Right lobe of liver (tissue), 6 donors: ENCODE data around the gene GPC6. TPM values are rescaled to one million over a fixed set of nuclear protein-coding genes. Genes with fewer than 3 reads are reported as not detected.

ENCODE experiments used
- ATAC-seq, 4 donors: fragments of 200-7000 bp; cut with Tn5 transposase; one replicate each; pipeline ENCODE4 v1.9.1; 2020; ENCODE audit warnings: mild to moderate bottlenecking in 4 of 4, moderate library complexity in 4 of 4
- DNase-seq, 3 donors: peaks; one replicate each; pipeline ENCODE4 v3.0.0-alpha.2; 2020
- H3K27ac ChIP-seq, 3 donors: fragments of 200-600 bp; one replicate each; pipeline ENCODE4 v1.8.0; 2022
- H3K27me3 ChIP-seq, 2 donors: fragments of 200-600 bp; one replicate each; pipeline ENCODE4 v1.8.0; 2022
- H3K36me3 ChIP-seq, 4 donors: fragments of 200-600 bp; sonication (generic) in 1 of 4; one replicate each; pipeline versions ENCODE4 v1.5.1 to v1.8.0; 2017 to 2022; ENCODE audit warnings: control low read depth in 1 of 4
- H3K4me1 ChIP-seq, 4 donors: fragments of 200-600 bp; sonication (generic) in 1 of 4; one replicate each; pipeline versions ENCODE4 v1.5.1 to v1.8.0; 2017 to 2022; ENCODE audit warnings: control low read depth in 1 of 4
- H3K4me3 ChIP-seq, 3 donors: fragments of 200-600 bp; one replicate each; pipeline ENCODE4 v1.8.0; 2022
- H3K9me3 ChIP-seq, 4 donors: fragments of 200-600 bp; sonication (generic) in 1 of 4; one replicate each; pipeline versions ENCODE4 v1.5.1 to v1.8.0; 2017 to 2022; ENCODE audit warnings: control low read depth in 1 of 4
- CTCF ChIP-seq, 4 donors: fragments of 200-600 bp in 3 of 4; fragments of 450-650 bp in 1 of 4; IDR thresholded peaks; one replicate each; pipeline versions ENCODE4 v1.5.1 to v1.8.0; 2016 to 2022; ENCODE audit warnings: antibody characterized with exemption in 4 of 4, mild to moderate bottlenecking in 2 of 4
- POLR2A ChIP-seq: fragments of 450-650 bp; IDR thresholded peaks from one replicate; pipeline ENCODE4 v1.6.1; 2017; ENCODE audit warnings: antibody characterized with exemption, mild to moderate bottlenecking
- WGBS: methylation state at CpG from one replicate; pipeline ENCODE4 v1.1.6; 2018; ENCODE audit warnings: low coverage, low lambda C conversion rate; ENCODE audit not compliant: insufficient coverage; ENCODE audit errors: missing lambda C conversion rate; 5-methylcytosine and 5-hydroxymethylcytosine counted together
- intact Hi-C, 2 donors: fragments of 100-400 bp; cut with DNase I; formaldehyde crosslinking; loops; one replicate each; pipeline versions ENCODE4 v1.11.2 to v1.14.1; 2022
- total RNA-seq, 6 experiments: library from RNA; depleted of rRNA in 2 of 6; stranded (reverse); fragments of >200 nt in 2 of 6; fragmentation: NEBNext Ultra II Directional in 3 of 6; extraction: Animal tissue kit (Norgen Biotek cat#: 25700) in 3 of 6; gene quantifications; one replicate each; pipeline versions ENCODE4 v1.1.0 to v1.2.4, GENCODE V29; 2016 to 2023
- donor health status: DM: no; HTN: yes; CAD: no.
- donor health status: DM: no; HTN: no; CAD: no.
- donor health status: DM: no; HTN: no; CAD: no.
- donor health status: DM: no; HTN: yes; CAD: no.
- donor health status: DM: no; HTN: yes; CAD: no.

The GPC6 gene
- total RNA-seq, 6 experiments from 2014 or later = 18.6 to 30.1 (median 20.2) TPM

GRCh38 chr13:94163535-94163934 lies 936.9 kb downstream of the GPC6 start:
- TF ChIP-seq POLR2A = no peak
- no peak for TF ChIP-seq CTCF (IDR thresholded peaks at IDR 0.05)
- no peaks in the 10 kb centered on the region for H3K27me3 ChIP-seq
- ATAC-seq = no peak
- no peak for DNase-seq
- H3K4me1 ChIP-seq = peaks cover 0 to 6% (median 3%) of the 10 kb centered on the region in 4 donors
- no peaks in the 10 kb centered on the region for H3K9me3 ChIP-seq
- WGBS = 93% methylated on average over 1 of the region's 1 CpG
- no peak overlapping the region for H3K4me3 ChIP-seq
- no peak overlapping the region for H3K27ac ChIP-seq
- intact Hi-C loops = no loop called here
- no peaks in the 10 kb centered on the region for H3K36me3 ChIP-seq

- no peaks in the 10 kb centered on the region for H3K27me3 ChIP-seq
- no peaks in the 10 kb centered on the region for H3K36me3 ChIP-seq
- peak; percentile 67 to 78 (median 70) for ATAC-seq
- no peak for TF ChIP-seq POLR2A
- WGBS = 30% methylated on average over 9 of the region's 9 CpGs
- no peaks in the 10 kb centered on the region for H3K9me3 ChIP-seq
- H3K4me3 ChIP-seq = no peak overlapping the region
- H3K4me1 ChIP-seq = peaks cover 0 to 38% (median 2%) of the 10 kb centered on the region in 4 donors
- intact Hi-C loops = no loop called here
- H3K27ac ChIP-seq = peak overlapping the region in 2 of 3 donors; percentile 2 to 59
- DNase-seq = no peak
Observed at GRCh38 chr13:94168783-94169453, 942.3 kb downstream of the GPC6 start.

GRCh38 chr13:94169454-94170144 lies 943.0 kb downstream of the GPC6 start:
- Histone ChIP-seq H3K27ac (peak overlapping the region in 2 of 3 donors; percentile 1 to 59), H3K9me3 (no peaks in the 10 kb centered on the region), H3K4me3 (no peak overlapping the region), H3K27me3 (no peaks in the 10 kb centered on the region), H3K4me1 (peaks cover 0 to 44% (median 2%) of the 10 kb centered on the region in 4 donors), H3K36me3 (no peaks in the 10 kb centered on the region)
- 43% methylated on average over 4 of the region's 5 CpGs for WGBS
- intact Hi-C loops = no loop called here
- TF ChIP-seq POLR2A (no peak), CTCF (IDR thresholded peaks at IDR 0.05) (no peak)
- DNase-seq (no peak), ATAC-seq (peak; percentile 41 to 59 (median 52))

- no peak overlapping the region for H3K4me3 ChIP-seq
- H3K27ac ChIP-seq = peak overlapping the region in 2 of 3 donors; percentile 1 to 59
- intact Hi-C loops = no loop called here
- H3K27me3 ChIP-seq = no peaks in the 10 kb centered on the region
- ATAC-seq (peak; percentile 79 to 84 (median 82)), DNase-seq (peak; percentile 39 to 75 (median 68))
- TF ChIP-seq CTCF (IDR thresholded peaks at IDR 0.05) (no peak), POLR2A (no peak)
- no peaks in the 10 kb centered on the region for H3K9me3 ChIP-seq
- H3K36me3 ChIP-seq = no peaks in the 10 kb centered on the region
- peaks cover 0 to 45% (median 2%) of the 10 kb centered on the region in 4 donors for H3K4me1 ChIP-seq
- WGBS = 43% methylated on average over 4 of the region's 4 CpGs
Observed at GRCh38 chr13:94170145-94170571, 943.6 kb downstream of the GPC6 start.

- intact Hi-C loops = no loop called here
- TF ChIP-seq CTCF (IDR thresholded peaks at IDR 0.05) (no peak), POLR2A (no peak)
Observed at GRCh38 chr13:94172416-94172815, 945.8 kb downstream of the GPC6 start.

More at GRCh38 chr13:94172416-94172815, 945.8 kb downstream of the GPC6 start:
- DNase-seq = no peak
- Histone ChIP-seq H3K27ac (no peak overlapping the region), H3K4me3 (no peak overlapping the region), H3K4me1 (peaks cover 0 to 45% (median 2%) of the 10 kb centered on the region in 4 donors), H3K27me3 (no peaks in the 10 kb centered on the region), H3K9me3 (no peaks in the 10 kb centered on the region), H3K36me3 (no peaks in the 10 kb centered on the region)
- no peak for ATAC-seq
- 95% methylated on average over 2 of the region's 2 CpGs for WGBS
